GM18858 (cell line): Measurements from ENCODE around the gene ARHGEF1.
"Not testable (repeated sequence)": the region's sequence is repeated elsewhere in the genome, so short reads cannot be mapped to it uniquely, and the experiment has no call there.

ENCODE experiments used
- ATAC-seq: cut with Tn5 transposase; IDR thresholded peaks from one replicate; pipeline ENCODE4 v1.9.1; 2021; ENCODE audit not compliant: unreplicated experiment

Gene ARHGEF1

GRCh38 chr19:41861846-41862245 is 21.1 kb upstream of the ARHGEF1 start:
- ATAC-seq = no peak

GRCh38 chr19:41862445-41862986 is 20.5 kb upstream of the ARHGEF1 start:
- ATAC-seq = no peak

- no peak for ATAC-seq
These were observed 19.6 kb upstream of the ARHGEF1 start for GRCh38 chr19:41863209-41863931.

- no peak for ATAC-seq
These were observed 18.6 kb upstream of the ARHGEF1 start for GRCh38 chr19:41864374-41864773.

GRCh38 chr19:41866284-41866683 is 16.7 kb upstream of the ARHGEF1 start:
- no peak for ATAC-seq

- ATAC-seq = no peak
These were observed 14.6 kb upstream of the ARHGEF1 start for GRCh38 chr19:41868120-41868988.

GRCh38 chr19:41868989-41869300 is 14.0 kb upstream of the ARHGEF1 start:
- ATAC-seq = no peak

GRCh38 chr19:41869374-41869955 is 13.5 kb upstream of the ARHGEF1 start:
- no peak for ATAC-seq

GRCh38 chr19:41870401-41870873 is 12.5 kb upstream of the ARHGEF1 start:
- no peak for ATAC-seq

GRCh38 chr19:41871573-41872383 is 11.2 kb upstream of the ARHGEF1 start:
- ATAC-seq = peak; percentile 40

- no peak for ATAC-seq
These were observed 10.6 kb upstream of the ARHGEF1 start for GRCh38 chr19:41872384-41872774.

- ATAC-seq = no peak
These were observed 10.0 kb upstream of the ARHGEF1 start for GRCh38 chr19:41872775-41873647.

GRCh38 chr19:41875973-41876372 is 7.0 kb upstream of the ARHGEF1 start:
- ATAC-seq = not testable (repeated sequence)

GRCh38 chr19:41876847-41877832 is 5.8 kb upstream of the ARHGEF1 start, which contains the start of gene CD79A:
Gene CD79A (plus strand): TSS chr19:41877279. CDS start chr19:41877305, 26 bp downstream.
- ATAC-seq = peak; percentile 50

- no peak for ATAC-seq
These were observed 4.8 kb upstream of the ARHGEF1 start for GRCh38 chr19:41877916-41878905.

GRCh38 chr19:41879080-41879479 is 3.9 kb upstream of the ARHGEF1 start:
- ATAC-seq = no peak

GRCh38 chr19:41879670-41880328 is 3.2 kb upstream of the ARHGEF1 start:
- no peak for ATAC-seq
